SK-N-SH (cell line): Measurements from ENCODE around the gene ZNF467.

Experiments
- EP300 ChIP-seq, 2 experiments: IDR thresholded peaks; 2 replicates each; pipeline versions ENCODE4 v1.4.0 to v1.6.1; 2012; ENCODE audit warnings: borderline replicate concordance in 1 of 2, low read depth in 1 of 2, low read length in 1 of 2
- GATA2 ChIP-seq: sonication (generic); formaldehyde crosslinking; IDR thresholded peaks from 2 replicates; pipeline ENCODE4 v1.5.0; 2020; ENCODE audit warnings: mild to moderate bottlenecking, missing genetic modification reagents
- JUND ChIP-seq: IDR thresholded peaks from 2 replicates; pipeline ENCODE4 v1.4.0; 2012
- NRF1 ChIP-seq: IDR thresholded peaks from 2 replicates; pipeline ENCODE4 v1.6.1; 2012; ENCODE audit warnings: low read depth, mild to moderate bottlenecking, low read length
- POLR2AphosphoS5 ChIP-seq: IDR thresholded peaks from 2 replicates; pipeline ENCODE4 v1.6.1; 2012; ENCODE audit warnings: low read depth, low read length
- RCOR1 ChIP-seq: fragments of 150-350 bp; IDR thresholded peaks from 2 replicates; pipeline ENCODE4 v1.6.1; 2017; ENCODE audit warnings: antibody characterized with exemption, low read length
- RFX5 ChIP-seq: IDR thresholded peaks from 2 replicates; pipeline ENCODE4 v1.6.1; 2012; ENCODE audit warnings: mild to moderate bottlenecking, improper control_type of control experiment, low read length
- RXRA ChIP-seq: IDR thresholded peaks from 2 replicates; pipeline ENCODE4 v1.4.0; 2012; ENCODE audit warnings: low read depth, mild to moderate bottlenecking, borderline replicate concordance
- SMC3 ChIP-seq: IDR thresholded peaks from 2 replicates; pipeline ENCODE4 v1.6.1; 2012; ENCODE audit warnings: low read depth, low read length, improper control_type of control experiment
- TF ChIP-seq, protein P1 (sequence below): fragments of 200-600 bp; sonication (generic); IDR thresholded peaks from 2 replicates; pipeline ENCODE4 v1.6.1; 2017; ENCODE audit warnings: antibody characterized with exemption, mild to moderate bottlenecking, moderate library complexity
- TF ChIP-seq, protein P2 (sequence below): IDR thresholded peaks from 2 replicates; pipeline ENCODE4 v1.4.0; 2012; ENCODE audit warnings: low read depth, borderline replicate concordance
- TF ChIP-seq, protein P3 (sequence below): IDR thresholded peaks from 2 replicates; pipeline ENCODE4 v1.4.0; 2012; ENCODE audit warnings: low read depth, borderline replicate concordance
- TF ChIP-seq, protein P4 (sequence below): IDR thresholded peaks from 2 replicates; pipeline ENCODE4 v1.6.1; 2012; ENCODE audit warnings: mild to moderate bottlenecking, low read depth, low read length, moderate library complexity

DNA sequence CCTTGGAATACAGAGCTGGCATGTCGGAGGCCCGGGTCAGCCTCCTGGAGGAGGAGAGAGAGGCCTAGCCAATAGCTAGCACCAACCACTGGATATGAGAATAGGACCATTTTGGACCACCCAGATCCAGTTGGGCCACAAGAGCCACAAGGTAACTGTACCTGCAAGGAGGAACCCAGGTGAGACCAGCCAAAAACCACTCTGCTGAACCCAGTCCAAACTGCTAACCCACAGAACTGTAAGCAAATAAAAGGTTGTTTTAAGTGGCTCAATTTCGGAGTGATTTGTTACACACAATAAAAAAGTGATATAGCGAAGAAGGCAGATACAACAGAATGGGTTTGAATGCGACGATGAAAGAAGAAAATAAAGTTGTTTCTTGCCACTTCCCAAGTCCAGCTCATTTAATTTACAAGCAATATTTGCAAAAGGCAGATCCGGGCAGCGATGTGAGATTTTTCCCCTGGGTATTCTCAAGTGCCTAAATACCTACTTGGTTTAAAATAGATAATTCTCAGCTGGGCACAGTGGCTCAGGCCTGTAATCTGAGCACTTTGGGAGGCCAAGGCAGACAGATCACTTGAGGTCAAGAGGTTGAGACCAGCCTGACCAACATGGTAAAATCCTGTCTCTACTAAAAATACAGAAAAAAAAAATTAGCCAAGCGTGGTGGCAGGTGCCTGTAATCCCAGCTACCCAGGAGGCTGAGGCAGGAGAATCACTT, 23.1 kb downstream of the ZNF467 start:
- TF ChIP-seq POLR2AphosphoS5 (no peak), RCOR1 (no peak), EP300 (IDR thresholded peaks at IDR 0.05; ENCODE audit: borderline replicate concordance in 1 of 2, low read depth in 1 of 2, low read length in 1 of 2) (no peak), RFX5 (no peak), NRF1 (no peak), JUND (no peak), RXRA (no peak), SMC3 (no peak), GATA2 (CRISPR knock-in tag) (no peak)
- TF ChIP-seq, protein P1, sequence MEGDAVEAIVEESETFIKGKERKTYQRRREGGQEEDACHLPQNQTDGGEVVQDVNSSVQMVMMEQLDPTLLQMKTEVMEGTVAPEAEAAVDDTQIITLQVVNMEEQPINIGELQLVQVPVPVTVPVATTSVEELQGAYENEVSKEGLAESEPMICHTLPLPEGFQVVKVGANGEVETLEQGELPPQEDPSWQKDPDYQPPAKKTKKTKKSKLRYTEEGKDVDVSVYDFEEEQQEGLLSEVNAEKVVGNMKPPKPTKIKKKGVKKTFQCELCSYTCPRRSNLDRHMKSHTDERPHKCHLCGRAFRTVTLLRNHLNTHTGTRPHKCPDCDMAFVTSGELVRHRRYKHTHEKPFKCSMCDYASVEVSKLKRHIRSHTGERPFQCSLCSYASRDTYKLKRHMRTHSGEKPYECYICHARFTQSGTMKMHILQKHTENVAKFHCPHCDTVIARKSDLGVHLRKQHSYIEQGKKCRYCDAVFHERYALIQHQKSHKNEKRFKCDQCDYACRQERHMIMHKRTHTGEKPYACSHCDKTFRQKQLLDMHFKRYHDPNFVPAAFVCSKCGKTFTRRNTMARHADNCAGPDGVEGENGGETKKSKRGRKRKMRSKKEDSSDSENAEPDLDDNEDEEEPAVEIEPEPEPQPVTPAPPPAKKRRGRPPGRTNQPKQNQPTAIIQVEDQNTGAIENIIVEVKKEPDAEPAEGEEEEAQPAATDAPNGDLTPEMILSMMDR: no peak
- TF ChIP-seq, protein P2, sequence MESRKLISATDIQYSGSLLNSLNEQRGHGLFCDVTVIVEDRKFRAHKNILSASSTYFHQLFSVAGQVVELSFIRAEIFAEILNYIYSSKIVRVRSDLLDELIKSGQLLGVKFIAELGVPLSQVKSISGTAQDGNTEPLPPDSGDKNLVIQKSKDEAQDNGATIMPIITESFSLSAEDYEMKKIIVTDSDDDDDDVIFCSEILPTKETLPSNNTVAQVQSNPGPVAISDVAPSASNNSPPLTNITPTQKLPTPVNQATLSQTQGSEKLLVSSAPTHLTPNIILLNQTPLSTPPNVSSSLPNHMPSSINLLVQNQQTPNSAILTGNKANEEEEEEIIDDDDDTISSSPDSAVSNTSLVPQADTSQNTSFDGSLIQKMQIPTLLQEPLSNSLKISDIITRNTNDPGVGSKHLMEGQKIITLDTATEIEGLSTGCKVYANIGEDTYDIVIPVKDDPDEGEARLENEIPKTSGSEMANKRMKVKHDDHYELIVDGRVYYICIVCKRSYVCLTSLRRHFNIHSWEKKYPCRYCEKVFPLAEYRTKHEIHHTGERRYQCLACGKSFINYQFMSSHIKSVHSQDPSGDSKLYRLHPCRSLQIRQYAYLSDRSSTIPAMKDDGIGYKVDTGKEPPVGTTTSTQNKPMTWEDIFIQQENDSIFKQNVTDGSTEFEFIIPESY: no peak
- TF ChIP-seq, protein P3, sequence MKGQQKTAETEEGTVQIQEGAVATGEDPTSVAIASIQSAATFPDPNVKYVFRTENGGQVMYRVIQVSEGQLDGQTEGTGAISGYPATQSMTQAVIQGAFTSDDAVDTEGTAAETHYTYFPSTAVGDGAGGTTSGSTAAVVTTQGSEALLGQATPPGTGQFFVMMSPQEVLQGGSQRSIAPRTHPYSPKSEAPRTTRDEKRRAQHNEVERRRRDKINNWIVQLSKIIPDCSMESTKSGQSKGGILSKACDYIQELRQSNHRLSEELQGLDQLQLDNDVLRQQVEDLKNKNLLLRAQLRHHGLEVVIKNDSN: no peak
- TF ChIP-seq, protein P4, sequence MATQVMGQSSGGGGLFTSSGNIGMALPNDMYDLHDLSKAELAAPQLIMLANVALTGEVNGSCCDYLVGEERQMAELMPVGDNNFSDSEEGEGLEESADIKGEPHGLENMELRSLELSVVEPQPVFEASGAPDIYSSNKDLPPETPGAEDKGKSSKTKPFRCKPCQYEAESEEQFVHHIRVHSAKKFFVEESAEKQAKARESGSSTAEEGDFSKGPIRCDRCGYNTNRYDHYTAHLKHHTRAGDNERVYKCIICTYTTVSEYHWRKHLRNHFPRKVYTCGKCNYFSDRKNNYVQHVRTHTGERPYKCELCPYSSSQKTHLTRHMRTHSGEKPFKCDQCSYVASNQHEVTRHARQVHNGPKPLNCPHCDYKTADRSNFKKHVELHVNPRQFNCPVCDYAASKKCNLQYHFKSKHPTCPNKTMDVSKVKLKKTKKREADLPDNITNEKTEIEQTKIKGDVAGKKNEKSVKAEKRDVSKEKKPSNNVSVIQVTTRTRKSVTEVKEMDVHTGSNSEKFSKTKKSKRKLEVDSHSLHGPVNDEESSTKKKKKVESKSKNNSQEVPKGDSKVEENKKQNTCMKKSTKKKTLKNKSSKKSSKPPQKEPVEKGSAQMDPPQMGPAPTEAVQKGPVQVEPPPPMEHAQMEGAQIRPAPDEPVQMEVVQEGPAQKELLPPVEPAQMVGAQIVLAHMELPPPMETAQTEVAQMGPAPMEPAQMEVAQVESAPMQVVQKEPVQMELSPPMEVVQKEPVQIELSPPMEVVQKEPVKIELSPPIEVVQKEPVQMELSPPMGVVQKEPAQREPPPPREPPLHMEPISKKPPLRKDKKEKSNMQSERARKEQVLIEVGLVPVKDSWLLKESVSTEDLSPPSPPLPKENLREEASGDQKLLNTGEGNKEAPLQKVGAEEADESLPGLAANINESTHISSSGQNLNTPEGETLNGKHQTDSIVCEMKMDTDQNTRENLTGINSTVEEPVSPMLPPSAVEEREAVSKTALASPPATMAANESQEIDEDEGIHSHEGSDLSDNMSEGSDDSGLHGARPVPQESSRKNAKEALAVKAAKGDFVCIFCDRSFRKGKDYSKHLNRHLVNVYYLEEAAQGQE: no peak
